Endothelial cell (in vitro differentiated cells): ENCODE measurements around the gene AVL9. TPM values are rescaled to one million over a fixed set of nuclear protein-coding genes. Genes with fewer than 3 reads are reported as not detected.

Experiments
- DNase-seq: peaks from one replicate; pipeline ENCODE4 v3.0.0; 2021; ENCODE audit warnings: low spot score
- H3K27ac Mint-ChIP-seq: one replicate; pipeline ENCODE4 v1.8.0; 2021; ENCODE audit warnings: mixed read lengths, inconsistent platforms; ENCODE audit not compliant: unreplicated experiment
- H3K27me3 Mint-ChIP-seq: one replicate; pipeline ENCODE4 v1.8.0; 2021; ENCODE audit warnings: mild to moderate bottlenecking, moderate library complexity, mixed read lengths, inconsistent platforms; ENCODE audit not compliant: unreplicated experiment
- H3K36me3 Mint-ChIP-seq: one replicate; pipeline ENCODE4 v1.8.0; 2021; ENCODE audit warnings: mild to moderate bottlenecking, low read depth, mixed read lengths, inconsistent platforms; ENCODE audit not compliant: unreplicated experiment
- H3K4me1 Mint-ChIP-seq: one replicate; pipeline ENCODE4 v1.8.0; 2021; ENCODE audit warnings: mild to moderate bottlenecking, mixed read lengths, inconsistent platforms; ENCODE audit not compliant: unreplicated experiment
- H3K4me3 Mint-ChIP-seq: one replicate; pipeline ENCODE4 v1.8.0; 2021; ENCODE audit warnings: mild to moderate bottlenecking, mixed read lengths, inconsistent platforms; ENCODE audit not compliant: unreplicated experiment
- H3K9me3 Mint-ChIP-seq: one replicate; pipeline ENCODE4 v1.8.0; 2021; ENCODE audit warnings: mixed read lengths, inconsistent platforms; ENCODE audit not compliant: unreplicated experiment
- CTCF ChIP-seq: fragments of 200-600 bp; sonication (generic); IDR thresholded peaks from one replicate; pipeline ENCODE4 v1.5.0; 2021; ENCODE audit warnings: antibody characterized with exemption; ENCODE audit not compliant: unreplicated experiment
- total RNA-seq: library from RNA; stranded (reverse); fragmentation: NEBNext Ultra II Directional; extraction: Animal tissue kit (Norgen Biotek cat#: 25700); gene quantifications from one replicate; pipeline ENCODE4 v1.2.1, GENCODE V29; 2021; ENCODE audit not compliant: unreplicated experiment

Gene AVL9
- total RNA-seq, 1 donor from 2014 or later, result 43.7 TPM

GRCh38 chr7:32605032-32605431 lies 109.7 kb downstream of the AVL9 start:
- no peak overlapping the region for H3K4me3 Mint-ChIP-seq
- peaks cover 4% of the 10 kb centered on the region for H3K9me3 Mint-ChIP-seq
- no peak for DNase-seq
- no peak overlapping the region for H3K27ac Mint-ChIP-seq
- H3K36me3 Mint-ChIP-seq, result peaks cover 17% of the 10 kb centered on the region
- no peak for TF ChIP-seq CTCF
- peaks cover 2% of the 10 kb centered on the region for H3K27me3 Mint-ChIP-seq
- no peaks in the 10 kb centered on the region for H3K4me1 Mint-ChIP-seq

GRCh38 chr7:32609463-32609862 lies 114.2 kb downstream of the AVL9 start:
- Mint-ChIP-seq H3K27ac (no peak overlapping the region), H3K9me3 (no peaks in the 10 kb centered on the region), H3K36me3 (peaks cover 10% of the 10 kb centered on the region), H3K4me3 (no peak overlapping the region), H3K4me1 (no peaks in the 10 kb centered on the region), H3K27me3 (peaks cover 2% of the 10 kb centered on the region)
- no peak for TF ChIP-seq CTCF
- DNase-seq, result no peak

- TF ChIP-seq CTCF, result no peak
- Mint-ChIP-seq H3K9me3 (no peaks in the 10 kb centered on the region), H3K36me3 (peaks cover 4% of the 10 kb centered on the region), H3K4me1 (no peaks in the 10 kb centered on the region), H3K27me3 (peaks cover 2% of the 10 kb centered on the region), H3K4me3 (no peak overlapping the region), H3K27ac (no peak overlapping the region)
- no peak for DNase-seq
Observed at GRCh38 chr7:32611201-32612099, 116.2 kb downstream of the AVL9 start.

DNA sequence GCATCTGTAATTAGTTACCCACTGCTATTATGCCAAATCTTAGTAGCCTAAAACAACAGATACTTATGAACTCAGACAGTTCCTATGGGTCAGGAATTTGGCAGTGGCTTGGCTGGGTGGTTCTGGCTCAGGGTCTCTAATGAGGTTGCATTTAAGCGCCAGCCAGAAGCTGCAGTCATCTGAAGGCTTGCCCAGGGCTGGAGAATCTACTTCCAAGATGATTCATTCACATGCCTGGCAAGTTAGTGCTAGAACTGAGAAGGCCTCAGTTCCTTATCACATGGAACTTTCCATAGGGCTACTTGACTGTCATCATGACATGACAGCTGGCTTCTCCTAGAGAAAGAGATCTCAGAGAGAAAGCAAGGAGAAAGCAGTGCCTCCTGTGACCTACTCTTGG lies 121.3 kb downstream of the AVL9 start:
- H3K4me3 Mint-ChIP-seq, result no peak overlapping the region
- H3K27me3 Mint-ChIP-seq, result no peaks in the 10 kb centered on the region
- TF ChIP-seq CTCF, result no peak
- no peak for DNase-seq
- H3K27ac Mint-ChIP-seq, result no peak overlapping the region
- H3K36me3 Mint-ChIP-seq, result no peaks in the 10 kb centered on the region
- peaks cover 6% of the 10 kb centered on the region for H3K4me1 Mint-ChIP-seq
- H3K9me3 Mint-ChIP-seq, result no peaks in the 10 kb centered on the region

GRCh38 chr7:32618470-32618869 lies 123.2 kb downstream of the AVL9 start:
- no peak overlapping the region for H3K4me3 Mint-ChIP-seq
- no peaks in the 10 kb centered on the region for H3K36me3 Mint-ChIP-seq
- H3K9me3 Mint-ChIP-seq, result no peaks in the 10 kb centered on the region
- H3K4me1 Mint-ChIP-seq, result peaks cover 6% of the 10 kb centered on the region
- H3K27me3 Mint-ChIP-seq, result peaks cover 1% of the 10 kb centered on the region
- H3K27ac Mint-ChIP-seq, result no peak overlapping the region
- no peak for TF ChIP-seq CTCF
- no peak for DNase-seq
